Right lobe of liver (tissue), 6 donors: ENCODE data around the gene ASPSCR1. TPM values are rescaled to one million over a fixed set of nuclear protein-coding genes. Genes with fewer than 3 reads are reported as not detected.
A peak's percentile ranks its signal among the peaks of the same experiment; 100 is the strongest.

Experiments used
- ATAC-seq, 4 donors: fragments of 200-7000 bp; cut with Tn5 transposase; one replicate each; pipeline ENCODE4 v1.9.1; 2020; ENCODE audit warnings: mild to moderate bottlenecking in 4 of 4, moderate library complexity in 4 of 4
- DNase-seq, 3 donors: peaks; one replicate each; pipeline ENCODE4 v3.0.0-alpha.2; 2020
- H3K27ac ChIP-seq, 3 donors: fragments of 200-600 bp; one replicate each; pipeline ENCODE4 v1.8.0; 2022
- H3K27me3 ChIP-seq, 2 donors: fragments of 200-600 bp; one replicate each; pipeline ENCODE4 v1.8.0; 2022
- H3K36me3 ChIP-seq, 4 donors: fragments of 200-600 bp; sonication (generic) in 1 of 4; one replicate each; pipeline versions ENCODE4 v1.5.1 to v1.8.0; 2017 to 2022; ENCODE audit warnings: control low read depth in 1 of 4
- H3K4me1 ChIP-seq, 4 donors: fragments of 200-600 bp; sonication (generic) in 1 of 4; one replicate each; pipeline versions ENCODE4 v1.5.1 to v1.8.0; 2017 to 2022; ENCODE audit warnings: control low read depth in 1 of 4
- H3K4me3 ChIP-seq, 3 donors: fragments of 200-600 bp; one replicate each; pipeline ENCODE4 v1.8.0; 2022
- H3K9me3 ChIP-seq, 4 donors: fragments of 200-600 bp; sonication (generic) in 1 of 4; one replicate each; pipeline versions ENCODE4 v1.5.1 to v1.8.0; 2017 to 2022; ENCODE audit warnings: control low read depth in 1 of 4
- POLR2A ChIP-seq: fragments of 450-650 bp; IDR thresholded peaks from one replicate; pipeline ENCODE4 v1.6.1; 2017; ENCODE audit warnings: antibody characterized with exemption, mild to moderate bottlenecking
- whole genome bisulfite sequencing: methylation state at CpG from one replicate; pipeline ENCODE4 v1.1.6; 2018; ENCODE audit warnings: low coverage, low lambda C conversion rate; ENCODE audit not compliant: insufficient coverage; ENCODE audit errors: missing lambda C conversion rate; 5-methylcytosine and 5-hydroxymethylcytosine counted together
- intact Hi-C, 2 donors: fragments of 100-400 bp; cut with DNase I; formaldehyde crosslinking; loops; one replicate each; pipeline versions ENCODE4 v1.11.2 to v1.14.1; 2022
- total RNA-seq, 6 experiments: library from RNA; depleted of rRNA in 2 of 6; stranded (reverse); fragments of >200 nt in 2 of 6; fragmentation: NEBNext Ultra II Directional in 3 of 6; extraction: Animal tissue kit (Norgen Biotek cat#: 25700) in 3 of 6; gene quantifications; one replicate each; pipeline versions ENCODE4 v1.1.0 to v1.2.4, GENCODE V29; 2016 to 2023
- TF ChIP-seq, protein P1 (sequence below), 4 donors: fragments of 200-600 bp in 3 of 4; fragments of 450-650 bp in 1 of 4; IDR thresholded peaks; one replicate each; pipeline versions ENCODE4 v1.5.1 to v1.8.0; 2016 to 2022; ENCODE audit warnings: antibody characterized with exemption in 4 of 4, mild to moderate bottlenecking in 2 of 4
- donor health status: DM: no; HTN: yes; CAD: no.
- donor health status: DM: no; HTN: no; CAD: no.
- donor health status: DM: no; HTN: no; CAD: no.
- donor health status: DM: no; HTN: yes; CAD: no.
- donor health status: DM: no; HTN: yes; CAD: no.

Gene ASPSCR1
- total RNA-seq, 6 experiments from 2014 or later, result 24.4 to 55.6 (median 32.9) TPM

DNA sequence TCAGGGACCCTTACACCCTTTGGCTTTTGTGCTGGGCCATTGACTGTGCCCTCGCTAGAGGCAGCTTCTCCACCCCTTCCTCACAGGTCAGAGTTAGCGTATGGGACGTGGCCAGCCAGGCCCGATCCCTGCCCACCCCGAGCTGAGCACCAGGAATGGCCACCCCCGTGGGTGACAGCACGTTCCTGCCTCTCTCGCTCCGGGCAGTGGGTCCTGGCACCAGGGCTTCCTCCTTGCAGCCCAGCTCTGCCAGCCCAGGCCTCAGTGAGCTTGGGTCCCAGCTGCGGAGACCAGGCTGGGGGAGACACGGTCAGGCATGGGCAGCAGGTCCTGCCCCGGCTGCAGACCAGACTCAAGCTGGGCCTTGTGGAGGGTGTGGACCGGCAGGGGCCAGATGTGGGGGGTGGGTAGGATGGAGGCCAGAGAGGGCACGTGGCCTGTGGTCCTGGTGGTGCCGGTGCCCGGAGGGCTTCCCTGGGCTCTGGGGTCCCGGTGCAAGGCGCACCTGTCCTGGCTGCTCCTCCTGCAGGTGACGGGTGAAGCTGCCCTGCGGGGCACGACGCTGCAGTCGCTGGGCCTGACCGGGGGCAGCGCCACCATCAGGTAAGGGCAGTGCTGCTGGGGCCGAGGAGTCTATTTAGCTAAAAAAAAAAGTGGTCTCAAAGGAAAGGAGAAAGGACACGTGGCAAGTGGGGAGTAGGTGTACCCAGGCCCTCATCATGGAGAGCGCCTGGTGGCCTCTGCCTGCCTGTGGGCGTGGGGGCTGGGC is 18.2 kb downstream of the ASPSCR1 start:
- 95% methylated on average over 17 of the region's 29 CpGs for WGBS
- DNase-seq (peak in 1 of 3 donors; percentile 49), ATAC-seq (no peak)
- no peak for TF ChIP-seq POLR2A
- TF ChIP-seq, protein P1, sequence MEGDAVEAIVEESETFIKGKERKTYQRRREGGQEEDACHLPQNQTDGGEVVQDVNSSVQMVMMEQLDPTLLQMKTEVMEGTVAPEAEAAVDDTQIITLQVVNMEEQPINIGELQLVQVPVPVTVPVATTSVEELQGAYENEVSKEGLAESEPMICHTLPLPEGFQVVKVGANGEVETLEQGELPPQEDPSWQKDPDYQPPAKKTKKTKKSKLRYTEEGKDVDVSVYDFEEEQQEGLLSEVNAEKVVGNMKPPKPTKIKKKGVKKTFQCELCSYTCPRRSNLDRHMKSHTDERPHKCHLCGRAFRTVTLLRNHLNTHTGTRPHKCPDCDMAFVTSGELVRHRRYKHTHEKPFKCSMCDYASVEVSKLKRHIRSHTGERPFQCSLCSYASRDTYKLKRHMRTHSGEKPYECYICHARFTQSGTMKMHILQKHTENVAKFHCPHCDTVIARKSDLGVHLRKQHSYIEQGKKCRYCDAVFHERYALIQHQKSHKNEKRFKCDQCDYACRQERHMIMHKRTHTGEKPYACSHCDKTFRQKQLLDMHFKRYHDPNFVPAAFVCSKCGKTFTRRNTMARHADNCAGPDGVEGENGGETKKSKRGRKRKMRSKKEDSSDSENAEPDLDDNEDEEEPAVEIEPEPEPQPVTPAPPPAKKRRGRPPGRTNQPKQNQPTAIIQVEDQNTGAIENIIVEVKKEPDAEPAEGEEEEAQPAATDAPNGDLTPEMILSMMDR (IDR thresholded peaks at IDR 0.05), result no peak
- Histone ChIP-seq H3K27me3 (no peaks in the 10 kb centered on the region), H3K9me3 (no peaks in the 10 kb centered on the region), H3K36me3 (no peaks in the 10 kb centered on the region), H3K4me1 (peaks cover 0 to 39% (median 17%) of the 10 kb centered on the region in 4 donors), H3K27ac (no peak overlapping the region), H3K4me3 (no peak overlapping the region)
- intact Hi-C loops, result no loop called here

DNA sequence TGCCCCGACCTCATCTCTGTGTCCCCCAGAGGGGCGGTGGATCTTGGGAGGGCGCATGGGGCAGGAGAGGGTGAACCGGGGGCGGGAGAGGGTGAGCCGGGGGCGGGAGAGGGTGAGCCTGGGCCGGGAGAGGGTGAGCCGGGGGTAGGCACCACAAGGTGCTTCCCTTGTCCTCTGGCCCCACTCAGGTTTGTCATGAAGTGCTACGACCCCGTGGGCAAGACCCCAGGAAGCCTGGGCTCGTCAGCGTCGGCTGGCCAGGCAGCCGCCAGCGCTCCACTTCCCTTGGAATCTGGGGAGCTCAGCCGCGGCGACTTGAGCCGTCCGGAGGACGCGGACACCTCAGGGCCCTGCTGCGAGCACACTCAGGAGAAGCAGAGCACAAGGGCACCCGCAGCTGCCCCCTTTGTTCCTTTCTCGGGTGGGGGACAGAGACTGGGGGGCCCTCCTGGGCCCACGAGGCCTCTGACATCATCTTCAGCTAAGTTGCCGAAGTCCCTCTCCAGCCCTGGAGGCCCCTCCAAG is 18.9 kb downstream of the ASPSCR1 start:
- ATAC-seq (no peak), DNase-seq (no peak)
- Histone ChIP-seq H3K9me3 (no peaks in the 10 kb centered on the region), H3K27ac (no peak overlapping the region), H3K4me1 (peaks cover 0 to 37% (median 16%) of the 10 kb centered on the region in 4 donors), H3K4me3 (no peak overlapping the region), H3K27me3 (no peaks in the 10 kb centered on the region), H3K36me3 (no peaks in the 10 kb centered on the region)
- TF ChIP-seq, protein P1 (IDR thresholded peaks at IDR 0.05), result no peak
- TF ChIP-seq POLR2A, result no peak
- WGBS, result 89% methylated on average over 3 of the region's 28 CpGs
- intact Hi-C loops, result no loop called here

DNA sequence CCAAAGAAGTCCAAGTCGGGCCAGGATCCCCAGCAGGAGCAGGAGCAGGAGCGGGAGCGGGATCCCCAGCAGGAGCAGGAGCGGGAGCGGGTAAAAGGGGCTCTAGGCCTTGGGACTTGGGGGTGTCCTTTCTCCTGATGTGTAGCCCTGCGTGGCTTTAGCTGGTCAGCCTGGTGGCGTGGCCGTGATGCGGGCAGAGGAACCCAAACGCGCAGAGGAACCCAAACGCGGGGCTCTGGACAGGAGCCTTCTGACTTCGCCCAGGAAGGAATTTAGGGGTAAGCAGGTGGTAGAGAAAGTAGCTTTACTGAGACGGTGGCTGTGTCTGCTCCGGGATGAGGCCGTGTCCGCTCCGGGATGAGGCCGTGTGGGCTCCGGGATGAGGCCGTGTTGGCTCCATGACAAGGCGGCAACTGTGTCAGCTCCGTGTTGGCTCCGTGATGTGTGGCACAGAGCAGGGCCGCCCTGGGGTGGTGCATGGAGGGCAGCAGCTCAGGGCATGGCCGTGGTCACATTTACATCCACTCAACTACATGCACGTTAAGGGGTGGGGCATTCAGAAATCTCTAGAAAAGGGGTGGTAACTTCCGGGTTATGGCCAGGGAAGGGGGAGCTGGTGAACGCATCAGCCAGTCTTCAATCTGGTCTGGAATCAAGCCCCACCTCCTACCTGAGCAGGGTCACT is 19.5 kb downstream of the ASPSCR1 start:
- Histone ChIP-seq H3K4me1 (peaks cover 0 to 31% (median 14%) of the 10 kb centered on the region in 4 donors), H3K27me3 (no peaks in the 10 kb centered on the region), H3K9me3 (no peaks in the 10 kb centered on the region), H3K27ac (no peak overlapping the region), H3K4me3 (no peak overlapping the region), H3K36me3 (no peaks in the 10 kb centered on the region)
- intact Hi-C loops, result no loop called here
- 89% methylated on average over 5 of the region's 30 CpGs for WGBS
- ATAC-seq (no peak), DNase-seq (no peak)
- no peak for TF ChIP-seq POLR2A
- TF ChIP-seq, protein P1 (IDR thresholded peaks at IDR 0.05), result no peak

DNA sequence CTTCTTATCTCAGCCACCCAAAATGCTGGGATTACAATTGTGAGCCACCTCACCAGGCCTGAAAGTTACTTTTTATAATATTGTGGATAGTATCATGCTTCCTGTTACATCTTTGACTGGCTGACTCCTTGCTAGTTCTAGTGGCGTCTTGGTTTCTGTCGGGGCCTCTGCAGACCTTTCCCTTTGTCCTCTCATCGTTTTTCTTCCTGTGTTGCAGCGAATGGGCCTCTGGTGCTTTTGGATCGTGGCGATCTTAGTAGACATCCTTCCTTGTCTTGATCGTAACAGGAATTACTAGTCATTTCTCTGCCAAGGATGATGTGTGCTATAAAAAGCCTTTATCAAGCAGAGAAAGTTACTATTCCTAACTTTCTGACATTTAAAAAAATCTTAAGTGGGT is 20.8 kb downstream of the ASPSCR1 start:
- DNase-seq (no peak), ATAC-seq (no peak)
- no peak overlapping the region for H3K27ac ChIP-seq
- no peak overlapping the region for H3K4me3 ChIP-seq
- no peaks in the 10 kb centered on the region for H3K27me3 ChIP-seq
- H3K36me3 ChIP-seq, result no peaks in the 10 kb centered on the region
- 97% methylated on average over 4 of the region's 7 CpGs for WGBS
- intact Hi-C loops, result no loop called here
- peaks cover 0 to 24% (median 9%) of the 10 kb centered on the region in 4 donors for H3K4me1 ChIP-seq
- TF ChIP-seq POLR2A, result no peak
- TF ChIP-seq, protein P1 (IDR thresholded peaks at IDR 0.05), result no peak
- no peaks in the 10 kb centered on the region for H3K9me3 ChIP-seq
